Dendritic cell treated with granulocyte-macrophage colony-stimulating factor and Interleukin-4, amounts not matched to agents 40 ng/mL and 50 ng/mL, for 4 days (primary cell): Measurements from ENCODE around the gene NPR3.

Experiments used
- H3K27ac Mint-ChIP-seq: one replicate; pipeline ENCODE4 v1.8.0; 2022; ENCODE audit warnings: mild to moderate bottlenecking, mixed read lengths
- H3K27me3 Mint-ChIP-seq: one replicate; pipeline ENCODE4 v1.8.0; 2022; ENCODE audit warnings: mild to moderate bottlenecking, mixed read lengths
- H3K36me3 Mint-ChIP-seq: one replicate; pipeline ENCODE4 v1.8.0; 2022; ENCODE audit warnings: low read depth, mixed read lengths
- H3K4me1 Mint-ChIP-seq: one replicate; pipeline ENCODE4 v1.8.0; 2022; ENCODE audit warnings: low read depth, mixed read lengths
- H3K4me3 Mint-ChIP-seq: one replicate; pipeline ENCODE4 v1.8.0; 2022; ENCODE audit warnings: mild to moderate bottlenecking, moderate library complexity, mixed read lengths
- H3K9me3 Mint-ChIP-seq: one replicate; pipeline ENCODE4 v1.8.0; 2022; ENCODE audit warnings: mixed read lengths
- intact Hi-C: fragments of 100-400 bp; cut with micrococcal nuclease; formaldehyde crosslinking; loops from one replicate; pipeline ENCODE4 v1.15.0; 2022

Gene NPR3

GRCh38 chr5:32831624-32832023 is 120.5 kb downstream of the NPR3 start:
- intact Hi-C loops = no loop called here
- Mint-ChIP-seq H3K9me3 (no peaks in the 10 kb centered on the region), H3K4me1 (no peaks in the 10 kb centered on the region), H3K27me3 (no peaks in the 10 kb centered on the region), H3K27ac (no peak overlapping the region), H3K36me3 (no peaks in the 10 kb centered on the region), H3K4me3 (no peak overlapping the region)

DNA sequence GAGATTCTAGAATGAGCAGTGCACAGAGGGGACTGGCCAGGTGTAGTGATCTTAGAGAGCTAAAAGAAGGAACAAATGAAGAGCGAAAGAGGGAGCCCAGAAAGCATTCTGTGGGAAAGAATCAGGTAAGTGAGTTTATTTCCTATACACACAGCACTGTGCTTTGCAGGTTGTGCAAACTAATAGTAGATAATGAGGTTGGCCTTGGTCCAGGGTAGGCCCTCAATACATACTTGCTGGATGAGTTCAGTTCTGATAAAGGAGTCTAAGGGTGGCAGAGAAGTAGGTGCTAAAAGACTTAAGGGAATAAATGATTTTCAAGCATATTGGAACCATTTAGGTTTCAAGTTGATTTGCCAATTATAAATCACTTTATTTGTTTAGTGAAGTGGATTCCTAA is 122.0 kb downstream of the NPR3 start:
- no peak overlapping the region for H3K4me3 Mint-ChIP-seq
- intact Hi-C loops = no loop called here
- H3K4me1 Mint-ChIP-seq = no peaks in the 10 kb centered on the region
- no peaks in the 10 kb centered on the region for H3K9me3 Mint-ChIP-seq
- no peaks in the 10 kb centered on the region for H3K36me3 Mint-ChIP-seq
- H3K27me3 Mint-ChIP-seq = no peaks in the 10 kb centered on the region
- H3K27ac Mint-ChIP-seq = no peak overlapping the region

DNA sequence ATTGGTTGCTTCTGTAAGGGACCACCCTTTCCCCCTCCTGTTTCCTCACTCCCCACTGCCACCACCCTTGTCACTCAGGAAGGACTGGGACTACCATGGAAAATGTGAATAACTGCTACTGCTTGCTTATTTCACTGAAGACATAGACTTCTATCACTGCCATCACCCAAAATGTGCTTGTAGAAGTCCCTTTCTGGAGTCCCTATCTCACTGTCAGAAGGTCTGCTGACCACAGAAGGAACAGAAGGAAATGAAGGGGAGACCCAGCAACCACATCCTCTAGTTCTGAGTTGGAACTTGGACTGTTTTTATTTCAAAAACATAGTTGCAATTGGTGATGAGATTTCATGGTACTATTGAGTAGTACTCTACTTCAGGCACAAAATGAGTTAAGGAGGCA is 122.5 kb downstream of the NPR3 start:
- Mint-ChIP-seq H3K27me3 (no peaks in the 10 kb centered on the region), H3K4me1 (no peaks in the 10 kb centered on the region), H3K36me3 (no peaks in the 10 kb centered on the region), H3K4me3 (no peak overlapping the region), H3K9me3 (no peaks in the 10 kb centered on the region), H3K27ac (no peak overlapping the region)
- intact Hi-C loops = no loop called here

- no peaks in the 10 kb centered on the region for H3K4me1 Mint-ChIP-seq
- H3K9me3 Mint-ChIP-seq = no peaks in the 10 kb centered on the region
- no peak overlapping the region for H3K4me3 Mint-ChIP-seq
- H3K27me3 Mint-ChIP-seq = no peaks in the 10 kb centered on the region
- intact Hi-C loops = no loop called here
- no peaks in the 10 kb centered on the region for H3K36me3 Mint-ChIP-seq
- H3K27ac Mint-ChIP-seq = no peak overlapping the region
Observed at GRCh38 chr5:32834251-32834650, 123.1 kb downstream of the NPR3 start.

DNA sequence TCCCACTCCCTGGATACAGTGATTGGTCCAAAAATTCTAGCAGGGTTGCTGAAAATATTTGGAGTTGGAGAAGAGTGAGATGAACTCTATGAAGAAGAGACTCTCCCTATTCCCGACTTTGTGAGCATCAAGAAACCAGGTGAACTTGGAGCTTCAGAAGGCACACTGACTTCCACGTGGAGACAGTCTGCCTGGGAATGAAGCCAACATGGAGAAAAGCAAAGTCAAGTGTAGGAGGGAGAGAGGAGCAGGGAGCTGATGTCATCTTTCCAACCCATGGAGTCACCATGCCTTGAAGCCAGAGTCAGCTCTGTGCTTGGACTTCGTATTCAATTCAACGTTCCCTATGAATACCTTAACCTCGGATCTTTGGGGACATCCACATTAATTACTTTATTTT is 125.1 kb downstream of the NPR3 start:
- Mint-ChIP-seq H3K36me3 (no peaks in the 10 kb centered on the region), H3K27me3 (no peaks in the 10 kb centered on the region)

GRCh38 chr5:32837211-32837610 is 126.1 kb downstream of the NPR3 start:
- H3K4me3 Mint-ChIP-seq = no peak overlapping the region
- H3K27ac Mint-ChIP-seq = no peak overlapping the region
- H3K36me3 Mint-ChIP-seq = no peaks in the 10 kb centered on the region
- no peaks in the 10 kb centered on the region for H3K27me3 Mint-ChIP-seq
- intact Hi-C loops = no loop called here
- H3K4me1 Mint-ChIP-seq = no peaks in the 10 kb centered on the region
- no peaks in the 10 kb centered on the region for H3K9me3 Mint-ChIP-seq

More for the DNA sequence above, 125.1 kb downstream of the NPR3 start:
- Mint-ChIP-seq H3K27ac (no peak overlapping the region), H3K4me3 (no peak overlapping the region), H3K9me3 (no peaks in the 10 kb centered on the region), H3K4me1 (no peaks in the 10 kb centered on the region)
- intact Hi-C loops = no loop called here

DNA sequence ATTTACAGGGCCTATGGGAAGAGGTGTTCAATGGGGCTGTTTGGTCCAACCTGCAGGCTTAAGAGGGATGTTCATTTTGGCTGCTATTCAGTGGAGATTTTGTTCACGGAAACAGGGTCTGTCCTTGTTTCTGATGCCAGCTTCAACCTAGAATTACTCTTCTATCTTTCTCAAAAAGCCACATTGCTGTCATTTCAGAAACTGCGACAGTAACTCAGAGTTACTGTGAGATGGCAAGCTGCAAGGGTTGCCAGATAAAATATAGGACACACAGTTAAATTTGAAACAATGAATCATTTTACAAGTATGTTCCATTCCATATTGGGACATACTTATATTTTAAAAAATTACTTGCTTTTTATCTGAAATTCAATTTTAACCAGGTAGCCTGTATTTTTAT is 128.0 kb downstream of the NPR3 start:
- H3K4me1 Mint-ChIP-seq = no peaks in the 10 kb centered on the region

DNA sequence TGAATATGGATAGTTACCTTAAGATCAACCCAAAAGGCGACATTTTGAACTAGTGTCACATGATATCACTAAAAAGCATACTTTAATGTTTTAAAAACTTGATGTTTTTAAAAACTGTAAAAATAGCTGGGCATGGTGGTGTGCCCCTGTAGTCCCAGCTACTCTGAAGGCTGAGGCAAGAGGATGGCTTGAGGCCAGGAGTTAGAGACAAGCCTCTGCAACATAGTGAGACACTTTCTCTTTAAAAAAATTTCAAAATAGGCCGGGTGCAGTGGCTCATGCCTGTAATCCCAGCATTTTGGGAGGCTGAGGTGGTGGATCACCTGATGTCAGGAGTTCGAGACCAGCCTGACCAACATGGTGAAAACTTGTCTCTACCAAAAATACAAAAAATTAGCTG is 129.5 kb downstream of the NPR3 start:
- no peaks in the 10 kb centered on the region for H3K4me1 Mint-ChIP-seq
- no peaks in the 10 kb centered on the region for H3K27me3 Mint-ChIP-seq

More for the DNA sequence above, 128.0 kb downstream of the NPR3 start:
- H3K27ac Mint-ChIP-seq = no peak overlapping the region
- H3K9me3 Mint-ChIP-seq = no peaks in the 10 kb centered on the region
- no peak overlapping the region for H3K4me3 Mint-ChIP-seq
- no peaks in the 10 kb centered on the region for H3K36me3 Mint-ChIP-seq
- intact Hi-C loops = no loop called here
- no peaks in the 10 kb centered on the region for H3K27me3 Mint-ChIP-seq

More for the DNA sequence above, 129.5 kb downstream of the NPR3 start:
- H3K27ac Mint-ChIP-seq = no peak overlapping the region
- no peaks in the 10 kb centered on the region for H3K9me3 Mint-ChIP-seq
- no peak overlapping the region for H3K4me3 Mint-ChIP-seq
- no peaks in the 10 kb centered on the region for H3K36me3 Mint-ChIP-seq
- intact Hi-C loops = no loop called here
